HG03039 (cell line): ENCODE data around the gene CAMK2B.

Experiments
- ATAC-seq: cut with Tn5 transposase; IDR thresholded peaks from one replicate; pipeline ENCODE4 v1.9.1; 2021; ENCODE audit warnings: mild to moderate bottlenecking, moderate library complexity; ENCODE audit not compliant: unreplicated experiment

The CAMK2B gene

GRCh38 chr7:44196450-44196872, 128.9 kb downstream of the CAMK2B start:
- ATAC-seq, result no peak

GRCh38 chr7:44195889-44196288, 129.5 kb downstream of the CAMK2B start:
- ATAC-seq, result no peak

GRCh38 chr7:44194562-44195145, 130.7 kb downstream of the CAMK2B start:
- ATAC-seq, result no peak

- no peak for ATAC-seq
Observed at GRCh38 chr7:44194069-44194468, 131.3 kb downstream of the CAMK2B start.

- no peak for ATAC-seq
Observed at GRCh38 chr7:44193011-44193802, 132.2 kb downstream of the CAMK2B start.

- no peak for ATAC-seq
Observed at GRCh38 chr7:44191171-44191570, 134.2 kb downstream of the CAMK2B start.

- ATAC-seq, result no peak
Observed at GRCh38 chr7:44189993-44190872, 135.2 kb downstream of the CAMK2B start.

GRCh38 chr7:44189286-44189992, 136.0 kb downstream of the CAMK2B start, which contains the start of gene GCK:
GCK (minus strand) TSS chr7:44189439; CDS start chr7:44188953, 486 bp downstream.
- ATAC-seq, result no peak

- no peak for ATAC-seq
Observed at GRCh38 chr7:44188480-44189225, 136.7 kb downstream of the CAMK2B start.

- ATAC-seq, result no peak
Observed at GRCh38 chr7:44187636-44188416, 137.6 kb downstream of the CAMK2B start.

- ATAC-seq, result no peak
Observed at GRCh38 chr7:44186736-44187135, 138.7 kb downstream of the CAMK2B start.

GRCh38 chr7:44185729-44186128, 139.7 kb downstream of the CAMK2B start:
- ATAC-seq, result no peak

GRCh38 chr7:44184873-44185446, 140.4 kb downstream of the CAMK2B start:
- ATAC-seq, result no peak

- no peak for ATAC-seq
Observed at GRCh38 chr7:44184206-44184872, 141.1 kb downstream of the CAMK2B start.

GRCh38 chr7:44183386-44183785, 142.0 kb downstream of the CAMK2B start:
- no peak for ATAC-seq

- ATAC-seq, result no peak
Observed at GRCh38 chr7:44182827-44183226, 142.6 kb downstream of the CAMK2B start.

- ATAC-seq, result no peak
Observed at GRCh38 chr7:44180631-44181030, 144.8 kb downstream of the CAMK2B start.

- ATAC-seq, result no peak
Observed at GRCh38 chr7:44177570-44178131, 147.7 kb downstream of the CAMK2B start.
